IMR-90 (cell line): ENCODE results near the gene PTPRN2. TPM values are rescaled to one million over a fixed set of nuclear protein-coding genes. Genes with fewer than 3 reads are reported as not detected.

Source experiments
- ATAC-seq: fragments of 200-7000 bp; cut with Tn5 transposase; 2 replicates; pipeline ENCODE4 v1.9.1; 2020; ENCODE audit warnings: low read depth, mild to moderate bottlenecking, moderate library complexity
- BruUV-seq: library from RNA; stranded (reverse); fragments of 400-500 nt; replicated peaks from 2 replicates; lab custom pipeline; 2021; lab: Mats Ljungman, UMichigan
- CTCF ChIA-PET: fragments of 300-600 bp; formaldehyde crosslinking; extraction: SDS; loops from one replicate; lab custom pipeline; 2021; ENCODE audit warnings: antibody characterized with exemption; lab: Yijun Ruan, JAX
- POLR2A ChIA-PET: fragments of 300-600 bp; sonication (Branson Sonifier 250); formaldehyde crosslinking; loops from one replicate; lab custom pipeline; 2022; ENCODE audit warnings: antibody characterized with exemption; ENCODE audit not compliant: unreplicated experiment; lab: Charles Lee
- DNase-seq: peaks from one replicate; pipeline ENCODE4 v3.0.0; 2013
- H2AFZ ChIP-seq: replicated peaks from 2 replicates; pipeline ENCODE3; 2013; ENCODE audit warnings: low read length, mild to moderate bottlenecking; ENCODE audit not compliant: poor library complexity
- H2AK5ac ChIP-seq: 2 replicates; pipeline ENCODE4 v1.6.1; 2013; ENCODE audit warnings: low read depth, low read length, inconsistent platforms
- H2AK9ac ChIP-seq: replicated peaks from 2 replicates; pipeline ENCODE3; 2013; ENCODE audit warnings: mild to moderate bottlenecking, low read depth, low read length, moderate library complexity; ENCODE audit not compliant: poor library complexity
- H2BK120ac ChIP-seq: 2 replicates; pipeline ENCODE4 v1.6.1; 2013; ENCODE audit warnings: low read depth, low read length, inconsistent platforms
- H2BK15ac ChIP-seq: 3 replicates; pipeline ENCODE4 v1.6.1; 2013; ENCODE audit warnings: low read depth, low read length, inconsistent platforms
- H2BK20ac ChIP-seq: 2 replicates; pipeline ENCODE4 v1.6.1; 2013; ENCODE audit warnings: low read depth, mild to moderate bottlenecking, inconsistent platforms, low read length, moderate library complexity
- H2BK5ac ChIP-seq: 2 replicates; pipeline ENCODE4 v1.6.1; 2013; ENCODE audit warnings: mild to moderate bottlenecking, low read depth, low read length, inconsistent platforms; ENCODE audit not compliant: poor library complexity, severe bottlenecking
- H3K14ac ChIP-seq: replicated peaks from 2 replicates; pipeline ENCODE4 v1.6.1; 2013; ENCODE audit warnings: low read depth, low read length, inconsistent platforms
- H3K18ac ChIP-seq: 2 replicates; pipeline ENCODE4 v1.6.1; 2013; ENCODE audit warnings: low read depth, low read length, control low read depth
- H3K23ac ChIP-seq: 2 replicates; pipeline ENCODE4 v1.6.1; 2013; ENCODE audit warnings: low read depth, low read length, inconsistent platforms
- H3K27ac ChIP-seq: 2 replicates; pipeline ENCODE4 v1.5.1; 2013; ENCODE audit warnings: mild to moderate bottlenecking, control low read depth, low read length; ENCODE audit not compliant: insufficient read depth
- H3K27me3 ChIP-seq: 2 replicates; pipeline ENCODE4 v1.6.1; 2013; ENCODE audit warnings: low read length; ENCODE audit not compliant: control insufficient read depth, insufficient read depth
- H3K36me3 ChIP-seq: 2 replicates; pipeline ENCODE4 v1.6.1; 2013; ENCODE audit warnings: low read length, mixed read lengths; ENCODE audit not compliant: control insufficient read depth, insufficient read depth
- H3K4ac ChIP-seq: 2 replicates; pipeline ENCODE4 v1.6.1; 2013; ENCODE audit warnings: low read depth, low read length, inconsistent platforms
- H3K4me1 ChIP-seq: 2 replicates; pipeline ENCODE4 v1.6.1; 2013; ENCODE audit warnings: low read length, mixed read lengths; ENCODE audit not compliant: control insufficient read depth, insufficient read depth
- H3K4me2 ChIP-seq: 2 replicates; pipeline ENCODE4 v1.6.1; 2013; ENCODE audit warnings: low read depth, mild to moderate bottlenecking, control low read depth, low read length, moderate library complexity
- H3K4me3 ChIP-seq: 2 replicates; pipeline ENCODE4 v1.5.1; 2013; ENCODE audit warnings: low read depth, mild to moderate bottlenecking, control low read depth, low read length, moderate library complexity; ENCODE audit not compliant: insufficient read depth
- H3K56ac ChIP-seq: 2 replicates; pipeline ENCODE4 v1.6.1; 2013; ENCODE audit warnings: low read length, inconsistent platforms; ENCODE audit not compliant: insufficient read depth; ENCODE audit errors: extremely low read depth
- H3K79me1 ChIP-seq, 2 experiments: 2 replicates each; pipeline ENCODE4 v1.6.1; 2013; ENCODE audit warnings: low read length in 2 of 2, inconsistent platforms in 1 of 2, low read depth in 1 of 2
- H3K9ac ChIP-seq: 2 replicates; pipeline ENCODE4 v1.6.1; 2013; ENCODE audit warnings: low read depth, low read length, control low read depth
- H3K9me1 ChIP-seq: 2 replicates; pipeline ENCODE4 v1.6.1; 2013; ENCODE audit warnings: low read length, inconsistent platforms; ENCODE audit not compliant: insufficient read depth
- H3K9me3 ChIP-seq: 2 replicates; pipeline ENCODE4 v1.6.1; 2013; ENCODE audit warnings: low read length; ENCODE audit not compliant: control insufficient read depth, insufficient read depth
- H4K20me1 ChIP-seq: 2 replicates; pipeline ENCODE4 v1.6.1; 2013; ENCODE audit warnings: low read length, inconsistent platforms; ENCODE audit not compliant: insufficient read depth
- H4K5ac ChIP-seq: 2 replicates; pipeline ENCODE4 v1.6.1; 2013; ENCODE audit warnings: mild to moderate bottlenecking, low read depth, low read length, control low read depth
- H4K8ac ChIP-seq, 2 experiments: 2 replicates each; pipeline ENCODE4 v1.6.1; 2013; ENCODE audit warnings: low read depth in 2 of 2, low read length in 2 of 2, control low read depth in 1 of 2, inconsistent platforms in 1 of 2
- H4K91ac ChIP-seq: 2 replicates; pipeline ENCODE4 v1.6.1; 2013; ENCODE audit warnings: low read depth, low read length, inconsistent platforms; ENCODE audit not compliant: insufficient read depth
- BHLHE40 ChIP-seq: fragments of 150-350 bp; IDR thresholded peaks from 2 replicates; pipeline ENCODE4 v1.6.1; 2016; ENCODE audit warnings: mild to moderate bottlenecking, low read depth, low read length
- CEBPB ChIP-seq: IDR thresholded peaks from 2 replicates; pipeline ENCODE4 v1.6.1; 2012; ENCODE audit warnings: low read depth, low read length, improper control_type of control experiment
- CHD1 ChIP-seq: IDR thresholded peaks from 2 replicates; pipeline ENCODE4 v1.6.1; 2012; ENCODE audit warnings: low read depth, low read length, improper control_type of control experiment
- CTCF ChIP-seq: conservative IDR thresholded peaks from 2 replicates; pipeline ENCODE4 v1.5.1; 2012; ENCODE audit warnings: mild to moderate bottlenecking, low read depth, low read length, improper control_type of control experiment
- ELK1 ChIP-seq: fragments of 150-350 bp; IDR thresholded peaks from 2 replicates; pipeline ENCODE4 v1.6.1; 2016; ENCODE audit warnings: low read depth, mild to moderate bottlenecking, low read length, moderate library complexity, borderline replicate concordance
- FOS ChIP-seq: fragments of 150-350 bp; IDR thresholded peaks from 2 replicates; pipeline ENCODE4 v1.6.1; 2016; ENCODE audit warnings: low read depth, low read length
- MAFK ChIP-seq: IDR thresholded peaks from 2 replicates; pipeline ENCODE4 v1.6.1; 2012; ENCODE audit warnings: low read depth, low read length, improper control_type of control experiment
- MAZ ChIP-seq: IDR thresholded peaks from 2 replicates; pipeline ENCODE4 v1.6.1; 2012; ENCODE audit warnings: low read depth, mild to moderate bottlenecking, low read length, improper control_type of control experiment, moderate library complexity, borderline replicate concordance
- MXI1 ChIP-seq: IDR thresholded peaks from 2 replicates; pipeline ENCODE4 v1.6.1; 2012; ENCODE audit warnings: low read depth, mild to moderate bottlenecking, low read length, moderate library complexity, borderline replicate concordance
- NFE2L2 ChIP-seq: fragments of 150-350 bp; IDR thresholded peaks from 2 replicates; pipeline ENCODE4 v1.6.1; 2016; ENCODE audit warnings: low read depth, mild to moderate bottlenecking, low read length
- POLR2A ChIP-seq: IDR thresholded peaks from 2 replicates; pipeline ENCODE4 v1.6.1; 2012; ENCODE audit warnings: mild to moderate bottlenecking, low read depth, low read length
- RAD21 ChIP-seq: IDR thresholded peaks from 2 replicates; pipeline ENCODE4 v1.6.1; 2012; ENCODE audit warnings: low read length, improper control_type of control experiment
- RCOR1 ChIP-seq: IDR thresholded peaks from 2 replicates; pipeline ENCODE4 v1.6.1; 2012; ENCODE audit warnings: mild to moderate bottlenecking, low read length, improper control_type of control experiment; ENCODE audit not compliant: insufficient replicate concordance
- RFX5 ChIP-seq: IDR thresholded peaks from 2 replicates; pipeline ENCODE4 v1.8.0; 2012; ENCODE audit warnings: low read depth, mild to moderate bottlenecking, low read length, moderate library complexity
- SMC3 ChIP-seq: fragments of 150-350 bp; IDR thresholded peaks from 2 replicates; pipeline ENCODE4 v1.6.1; 2016; ENCODE audit warnings: low read depth, mild to moderate bottlenecking, antibody characterized with exemption, low read length, moderate library complexity
- USF2 ChIP-seq: fragments of 150-350 bp; IDR thresholded peaks from 2 replicates; pipeline ENCODE4 v1.6.1; 2017; ENCODE audit warnings: mild to moderate bottlenecking, antibody characterized with exemption, low read length, low read depth
- WGBS, 2 experiments: methylation state at CpG; one replicate each; pipeline versions ENCODE4 v1.1.5 to v1.1.7; 2013; ENCODE audit warnings: missing lambda C conversion rate in 2 of 2; ENCODE audit not compliant: insufficient read length in 1 of 2; ENCODE audit errors: extremely low coverage in 2 of 2; 5-methylcytosine and 5-hydroxymethylcytosine counted together
- dilution Hi-C: fragments of 300-500 bp; cut with HindIII; formaldehyde crosslinking; loops from one replicate; pipeline ENCODE4 v1.14.3; 2018; ENCODE audit warnings: low sequenced_read_pairs; ENCODE audit not compliant: unreplicated experiment
- in situ Hi-C: fragments of 300-500 bp; cut with MboI; formaldehyde crosslinking; loops from 3 replicates; pipeline ENCODE4 v1.14.3; 2019; ENCODE audit warnings: low sequenced_read_pairs, inconsistent platforms, mixed read lengths
- intact Hi-C: fragments of 100-400 bp; cut with micrococcal nuclease; formaldehyde crosslinking; loops from 2 replicates; pipeline ENCODE4 v1.10.0; 2022
- polyA plus RNA-seq, 3 experiments: library from polyadenylated mRNA; depleted of rRNA; stranded (reverse); fragments of >200 nt; gene quantifications; 2 replicates each; pipeline ENCODE4 v1.2.3, GENCODE V29; 2012; ENCODE audit warnings: low replicate concordance in 1 of 3
- total RNA-seq: library from RNA; depleted of rRNA; stranded (reverse); fragments of >200 nt; gene quantifications from 2 replicates; pipeline ENCODE4 v1.2.3, GENCODE V29; 2012

The PTPRN2 gene
- total and polyA plus RNA-seq, 2 of the 4 experiments (the other 2 are of a cell fraction): 0.03 TPM; not detected in 1

GRCh38 chr7:158311791-158312190 lies 275.8 kb downstream of the PTPRN2 start:
- no peak overlapping the region for H2AFZ ChIP-seq
- in situ Hi-C loops: no loop called here
- H4K8ac ChIP-seq: no peak overlapping the region
- no peaks in the 10 kb centered on the region for H3K9me1 ChIP-seq
- intact Hi-C loops: no loop called here
- ATAC-seq (no peak), DNase-seq (no peak)
- no peak overlapping the region for H2BK20ac ChIP-seq
- H2BK5ac ChIP-seq: no peak overlapping the region
- H3K14ac ChIP-seq: no peak overlapping the region
- H3K4ac ChIP-seq: no peak overlapping the region
- H3K27me3 ChIP-seq: no peaks in the 10 kb centered on the region
- H3K36me3 ChIP-seq: no peaks in the 10 kb centered on the region
- H3K4me3 ChIP-seq: no peak overlapping the region
- ChIA-PET CTCF (no interaction called here), POLR2A (no interaction called here)
- H4K5ac ChIP-seq: no peak overlapping the region
- BruUV-seq: no TSS peak
- H3K27ac ChIP-seq: no peak overlapping the region
- no peak overlapping the region for H3K9ac ChIP-seq
- H2AK9ac ChIP-seq: no peak overlapping the region
- H2AK5ac ChIP-seq: no peak overlapping the region
- no peaks in the 10 kb centered on the region for H3K4me1 ChIP-seq
- H2BK15ac ChIP-seq: no peak overlapping the region
- no peak overlapping the region for H3K18ac ChIP-seq
- no peak overlapping the region for H2BK120ac ChIP-seq
- H4K91ac ChIP-seq: no peak overlapping the region
- TF ChIP-seq MAZ (no peak), MXI1 (no peak), RCOR1 (no peak), NFE2L2 (no peak), CEBPB (no peak), SMC3 (no peak), USF2 (no peak), ELK1 (no peak), POLR2A (no peak), CTCF (no peak), RAD21 (no peak), BHLHE40 (no peak), RFX5 (no peak), MAFK (no peak), FOS (no peak), CHD1 (no peak)
- no peak overlapping the region for H3K56ac ChIP-seq
- no peaks in the 10 kb centered on the region for H3K79me1 ChIP-seq
- peaks cover 58% of the 10 kb centered on the region for H3K9me3 ChIP-seq
- H4K20me1 ChIP-seq: no peaks in the 10 kb centered on the region
- dilution Hi-C loops: no loop called here
- no peak overlapping the region for H3K23ac ChIP-seq
- H3K4me2 ChIP-seq: no peak overlapping the region
- WGBS, 2 experiments: 49% methylated on average over 8 of the region's 11 CpGs; no CpG with 5 or more reads in 1 of the 2 experiments
